ENCODE data around the gene ARL5A. TPM values are rescaled to one million over a fixed set of nuclear protein-coding genes. Genes with fewer than 3 reads are reported as not detected.

The ARL5A gene
- total and polyA plus RNA-seq, 8 donors, result 8.1 to 99.1 (median 28.0) TPM

GRCh38 chr2:151793123-151793522 lies 35.1 kb downstream of the ARL5A start:
- Histone ChIP-seq H3K36me3 (peaks cover 0 to 31% (median 13%) of the 10 kb centered on the region in 4 donors), H3K27ac (no peak overlapping the region), H3K4me1 (no peaks in the 10 kb centered on the region), H3K9me3 (no peaks in the 10 kb centered on the region), H3K4me3 (no peak overlapping the region), H3K27me3 (no peaks in the 10 kb centered on the region)
- DNase-seq, result no peak
- TF ChIP-seq EP300 (IDR thresholded peaks at IDR 0.05) (no peak), POLR2A (IDR thresholded peaks at IDR 0.05) (no peak)
- intact Hi-C loops (cut with DNase I; ENCODE audit: low total_unique reads), result no loop called here
- 90 to 94% (median 93%) methylated on average over 3 of the region's 3 CpGs for WGBS, 5 donors

- WGBS, 5 donors, result 96 to 99% (median 97%) methylated on average over 4 of the region's 4 CpGs
- no peaks in the 10 kb centered on the region for H3K27me3 ChIP-seq
- no peak for TF ChIP-seq EP300 (IDR thresholded peaks at IDR 0.05)
- TF ChIP-seq POLR2AphosphoS5 (IDR thresholded peaks at IDR 0.05), result no peak
These were observed 35.6 kb downstream of the ARL5A start for GRCh38 chr2:151792589-151792988.

GRCh38 chr2:151791545-151791944 lies 36.7 kb downstream of the ARL5A start:
- DNase-seq, result no peak
- Histone ChIP-seq H3K4me3 (no peak overlapping the region), H3K9me3 (no peaks in the 10 kb centered on the region), H3K27ac (no peak overlapping the region), H3K4me1 (no peaks in the 10 kb centered on the region), H3K36me3 (peaks cover 0 to 35% (median 17%) of the 10 kb centered on the region in 4 donors), H3K27me3 (no peaks in the 10 kb centered on the region)
- WGBS, 5 donors, result 94 to 98% (median 98%) methylated on average over 3 of the region's 3 CpGs
- intact Hi-C loops (cut with DNase I; ENCODE audit: low total_unique reads), result no loop called here
- TF ChIP-seq POLR2AphosphoS5 (IDR thresholded peaks at IDR 0.05), result no peak
- no peak for TF ChIP-seq CTCF (IDR thresholded peaks at IDR 0.05)
- no peak for TF ChIP-seq EP300 (IDR thresholded peaks at IDR 0.05)
- TF ChIP-seq POLR2A (IDR thresholded peaks at IDR 0.05), result no peak

More at GRCh38 chr2:151792589-151792988, 35.6 kb downstream of the ARL5A start:
- intact Hi-C loops (cut with DNase I; ENCODE audit: low total_unique reads), result no loop called here
- H3K4me1 ChIP-seq, result no peaks in the 10 kb centered on the region
- no peak overlapping the region for H3K4me3 ChIP-seq
- H3K9me3 ChIP-seq, result no peaks in the 10 kb centered on the region
- peaks cover 0 to 35% (median 17%) of the 10 kb centered on the region in 4 donors for H3K36me3 ChIP-seq
- H3K27ac ChIP-seq, result no peak overlapping the region
- no peak for DNase-seq

- Histone ChIP-seq H3K36me3 (peaks cover 0 to 41% (median 18%) of the 10 kb centered on the region in 4 donors), H3K9me3 (no peaks in the 10 kb centered on the region), H3K27ac (no peak overlapping the region), H3K4me1 (no peaks in the 10 kb centered on the region), H3K4me3 (no peak overlapping the region), H3K27me3 (no peaks in the 10 kb centered on the region)
- TF ChIP-seq POLR2A (IDR thresholded peaks at IDR 0.05) (no peak), POLR2AphosphoS5 (IDR thresholded peaks at IDR 0.05) (no peak), EP300 (IDR thresholded peaks at IDR 0.05) (no peak), CTCF (IDR thresholded peaks at IDR 0.05) (no peak)
- intact Hi-C loops (cut with DNase I; ENCODE audit: low total_unique reads), result no loop called here
- DNase-seq, result no peak
- 93 to 100% (median 100%) methylated on average over 1 of the region's 1 CpG for WGBS, 5 donors
These were observed 37.5 kb downstream of the ARL5A start for GRCh38 chr2:151790689-151791088.

GRCh38 chr2:151789055-151789834 lies 39.0 kb downstream of the ARL5A start:
- Histone ChIP-seq H3K27me3 (no peaks in the 10 kb centered on the region), H3K4me3 (no peak overlapping the region), H3K27ac (no peak overlapping the region), H3K36me3 (peaks cover 0 to 40% (median 29%) of the 10 kb centered on the region in 4 donors), H3K4me1 (no peaks in the 10 kb centered on the region), H3K9me3 (no peaks in the 10 kb centered on the region)
- TF ChIP-seq CTCF (IDR thresholded peaks at IDR 0.05) (no peak), POLR2A (IDR thresholded peaks at IDR 0.05) (no peak), EP300 (IDR thresholded peaks at IDR 0.05) (no peak), POLR2AphosphoS5 (IDR thresholded peaks at IDR 0.05) (no peak)
- intact Hi-C loops (cut with DNase I; ENCODE audit: low total_unique reads), result no loop called here
- no peak for DNase-seq
- 89 to 96% (median 95%) methylated on average over 4 of the region's 4 CpGs for WGBS, 5 donors

All from stomach (tissue), 9 donors.